SK-N-SH treated with all-trans-retinoic acid at 6 μM for 48 hours (cell line): ENCODE measurements around the gene ZBTB7C.

Experiments used
- ATAC-seq: fragments of 200-7000 bp; cut with Tn5 transposase; 3 replicates; pipeline ENCODE4 v1.9.1; 2020; ENCODE audit warnings: mild to moderate bottlenecking, moderate library complexity
- ARNTL ChIP-seq: fragments of 450-650 bp; formaldehyde crosslinking; IDR thresholded peaks from 2 replicates; pipeline ENCODE4 v1.5.0; 2020; ENCODE audit warnings: low read depth, mild to moderate bottlenecking, moderate library complexity, borderline replicate concordance
- BACH2 ChIP-seq: fragments of 250-450 bp; sonication (Bioruptor Pico); IDR thresholded peaks from 2 replicates; pipeline ENCODE4 v1.9.0; 2021; ENCODE audit warnings: mild to moderate bottlenecking, borderline replicate concordance
- CREB5 ChIP-seq: fragments of 250-450 bp; sonication (Bioruptor Pico); IDR thresholded peaks from 2 replicates; pipeline ENCODE4 v1.5.1; 2020; ENCODE audit warnings: low read depth, mild to moderate bottlenecking, moderate library complexity
- CSDC2 ChIP-seq: fragments of 250-450 bp; sonication (Bioruptor Pico); IDR thresholded peaks from 2 replicates; pipeline ENCODE4 v1.5.0; 2020; ENCODE audit warnings: mild to moderate bottlenecking, moderate library complexity
- CSRNP3 ChIP-seq: fragments of 250-450 bp; sonication (Bioruptor Pico); IDR thresholded peaks from 2 replicates; pipeline ENCODE4 v1.5.1; 2021; ENCODE audit warnings: mild to moderate bottlenecking, moderate library complexity
- ESRRG ChIP-seq: fragments of 250-450 bp; sonication (Bioruptor Pico); IDR thresholded peaks from 2 replicates; pipeline ENCODE4 v1.6.1; 2021; ENCODE audit warnings: mild to moderate bottlenecking
- GLIS3 ChIP-seq: fragments of 250-450 bp; sonication (Bioruptor Pico); IDR thresholded peaks from 2 replicates; pipeline ENCODE4 v1.5.0; 2020; ENCODE audit warnings: mild to moderate bottlenecking, moderate library complexity
- ISL1 ChIP-seq: fragments of 250-450 bp; sonication (Bioruptor Pico); IDR thresholded peaks from 2 replicates; pipeline ENCODE4 v2.1.2; 2022; ENCODE audit warnings: mild to moderate bottlenecking, moderate library complexity
- OSR1 ChIP-seq: fragments of 250-450 bp; sonication (Bioruptor Pico); IDR thresholded peaks from 2 replicates; pipeline ENCODE4 v1.8.0; 2022; ENCODE audit warnings: moderate library complexity, mild to moderate bottlenecking, inconsistent platforms
- POU6F1 ChIP-seq: fragments of 250-450 bp; sonication (Bioruptor Pico); IDR thresholded peaks from 2 replicates; pipeline ENCODE4 v1.8.0; 2021; ENCODE audit warnings: low read depth, mild to moderate bottlenecking, moderate library complexity, borderline replicate concordance
- PPARA ChIP-seq: fragments of 250-450 bp; sonication (Bioruptor Pico); IDR thresholded peaks from 2 replicates; pipeline ENCODE4 v1.5.0; 2020; ENCODE audit warnings: mild to moderate bottlenecking, borderline replicate concordance
- SNAI2 ChIP-seq: fragments of 250-450 bp; sonication (Bioruptor Pico); IDR thresholded peaks from 2 replicates; pipeline ENCODE4 v1.5.0; 2020; ENCODE audit warnings: mild to moderate bottlenecking, moderate library complexity
- TCF4 ChIP-seq: fragments of 250-450 bp; sonication (Bioruptor Pico); IDR thresholded peaks from 2 replicates; pipeline ENCODE4 v1.8.0; 2021; ENCODE audit warnings: mild to moderate bottlenecking, moderate library complexity, borderline replicate concordance
- TOX ChIP-seq: fragments of 250-450 bp; sonication (Bioruptor Pico); IDR thresholded peaks from 2 replicates; pipeline ENCODE4 v1.8.0; 2021; ENCODE audit warnings: mild to moderate bottlenecking, moderate library complexity, borderline replicate concordance
- TSHZ2 ChIP-seq: fragments of 250-450 bp; sonication (Bioruptor Pico); IDR thresholded peaks from 2 replicates; pipeline ENCODE4 v1.5.0; 2020; ENCODE audit warnings: mild to moderate bottlenecking, moderate library complexity
- ZC3H10 ChIP-seq: fragments of 250-450 bp; sonication (Bioruptor Pico); IDR thresholded peaks from 2 replicates; pipeline ENCODE4 v1.5.1; 2021; ENCODE audit warnings: mild to moderate bottlenecking, moderate library complexity
- ZFP3 ChIP-seq: fragments of 250-450 bp; sonication (Bioruptor Pico); IDR thresholded peaks from 2 replicates; pipeline ENCODE4 v1.5.0; 2020; ENCODE audit warnings: mild to moderate bottlenecking, moderate library complexity
- ZFP30 ChIP-seq: fragments of 450-650 bp; formaldehyde crosslinking; IDR thresholded peaks from 2 replicates; pipeline ENCODE4 v1.5.0; 2022; ENCODE audit warnings: mild to moderate bottlenecking, moderate library complexity
- ZNF565 ChIP-seq: fragments of 450-650 bp; formaldehyde crosslinking; conservative IDR thresholded peaks from 2 replicates; pipeline ENCODE4 v1.5.0; 2020; ENCODE audit warnings: low read depth, mild to moderate bottlenecking, moderate library complexity
- ZNF70 ChIP-seq: fragments of 450-650 bp; formaldehyde crosslinking; IDR thresholded peaks from 2 replicates; pipeline ENCODE4 v1.5.0; 2020; ENCODE audit warnings: mild to moderate bottlenecking, moderate library complexity
- ZNF8 ChIP-seq: fragments of 450-650 bp; formaldehyde crosslinking; IDR thresholded peaks from 2 replicates; pipeline ENCODE4 v1.5.0; 2020; ENCODE audit warnings: mild to moderate bottlenecking, moderate library complexity

ZBTB7C gene

GRCh38 chr18:48361801-48362200 lies 47.4 kb downstream of the ZBTB7C start:
- TF ChIP-seq ZFP30 (CRISPR knock-in tag), result no peak
- TF ChIP-seq PPARA (CRISPR knock-in tag), result no peak
- ATAC-seq, result no peak

GRCh38 chr18:48360376-48361021 lies 48.7 kb downstream of the ZBTB7C start:
- TF ChIP-seq ZFP30 (CRISPR knock-in tag) (no peak), TSHZ2 (CRISPR knock-in tag) (no peak), GLIS3 (CRISPR knock-in tag) (no peak), ARNTL (no peak), TOX (CRISPR knock-in tag) (no peak), CSDC2 (CRISPR knock-in tag) (no peak), ZFP3 (CRISPR knock-in tag) (no peak)
- ATAC-seq, result no peak

GRCh38 chr18:48359626-48360025 lies 49.6 kb downstream of the ZBTB7C start:
- ATAC-seq, result no peak
- TF ChIP-seq ISL1 (CRISPR knock-in tag) (no peak), TOX (CRISPR knock-in tag) (no peak), ZNF8 (no peak), ZNF565 (CRISPR knock-in tag) (no peak), ZNF70 (CRISPR knock-in tag) (no peak), ARNTL (no peak), ESRRG (CRISPR knock-in tag) (no peak), PPARA (CRISPR knock-in tag) (no peak), BACH2 (no peak), CREB5 (no peak), ZFP30 (CRISPR knock-in tag) (no peak), CSDC2 (CRISPR knock-in tag) (no peak), TCF4 (no peak), OSR1 (CRISPR knock-in tag) (no peak), TSHZ2 (CRISPR knock-in tag) (no peak)

- TF ChIP-seq PPARA (CRISPR knock-in tag) (no peak), ZFP3 (CRISPR knock-in tag) (no peak), ARNTL (no peak), TOX (CRISPR knock-in tag) (no peak), BACH2 (no peak), CREB5 (no peak), ZNF70 (CRISPR knock-in tag) (no peak), CSRNP3 (CRISPR knock-in tag) (no peak), ZC3H10 (no peak), TCF4 (no peak), OSR1 (CRISPR knock-in tag) (no peak), SNAI2 (CRISPR knock-in tag) (no peak), POU6F1 (CRISPR knock-in tag) (no peak), ZNF8 (no peak), CSDC2 (CRISPR knock-in tag) (no peak), ESRRG (CRISPR knock-in tag) (no peak)
These were observed 50.3 kb downstream of the ZBTB7C start for GRCh38 chr18:48358868-48359267.

More at GRCh38 chr18:48358868-48359267, 50.3 kb downstream of the ZBTB7C start:
- ATAC-seq, result no peak
